ENCODE results near the gene DOK7. TPM values are rescaled to one million over a fixed set of nuclear protein-coding genes. Genes with fewer than 3 reads are reported as not detected.

The DOK7 gene
- total RNA-seq, 1 experiment from 2014 or later: not detected

- BruUV-seq (replicated peaks): no TSS peak
- Histone ChIP-seq H3K4me1 (ENCODE audit: insufficient read depth, low read length, poor library complexity, severe bottlenecking) (no peaks in the 10 kb centered on the region), H3K4me3 (ENCODE audit: low read depth, low read length, poor library complexity, severe bottlenecking) (no peak overlapping the region), H3K36me3 (ENCODE audit: insufficient read depth, low read length, poor library complexity, severe bottlenecking) (no peaks in the 10 kb centered on the region), H3K9me3 (ENCODE audit: low read depth, low read length, poor library complexity, severe bottlenecking) (no peaks in the 10 kb centered on the region), H3K27ac (ENCODE audit: low read depth, low read length, poor library complexity, severe bottlenecking) (no peak overlapping the region), H3K27me3 (replicated peaks; ENCODE audit: insufficient read depth, low read depth, low read length, poor library complexity) (no peaks in the 10 kb centered on the region)
- no peak for DNase-seq (ENCODE audit: low spot score)
- POLR2A ChIA-PET (ENCODE audit: low non-redundant PET): no interaction called here
- CTCF ChIA-PET: no interaction called here
- TF ChIP-seq EZH2 (IDR thresholded peaks at IDR 0.05; ENCODE audit: borderline replicate concordance, low read depth, low read length, poor library complexity, severe bottlenecking): no peak
- no peak for TF ChIP-seq CTCF (conservative IDR thresholded peaks at IDR 0.05; ENCODE audit: low read depth, low read length)
- intact Hi-C loops (cut with micrococcal nuclease; ENCODE audit: unreplicated experiment): no loop called here
These were observed 37.0 kb downstream of the DOK7 start for GRCh38 chr4:3500111-3500510.

GRCh38 chr4:3500634-3501101, 37.6 kb downstream of the DOK7 start:
- Histone ChIP-seq H3K9me3 (ENCODE audit: low read depth, low read length, poor library complexity, severe bottlenecking) (no peaks in the 10 kb centered on the region), H3K27ac (ENCODE audit: low read depth, low read length, poor library complexity, severe bottlenecking) (no peak overlapping the region), H3K4me1 (ENCODE audit: insufficient read depth, low read length, poor library complexity, severe bottlenecking) (no peaks in the 10 kb centered on the region), H3K36me3 (ENCODE audit: insufficient read depth, low read length, poor library complexity, severe bottlenecking) (no peaks in the 10 kb centered on the region), H3K4me3 (ENCODE audit: low read depth, low read length, poor library complexity, severe bottlenecking) (no peak overlapping the region), H3K27me3 (replicated peaks; ENCODE audit: insufficient read depth, low read depth, low read length, poor library complexity) (no peaks in the 10 kb centered on the region)
- ChIA-PET CTCF (no interaction called here), POLR2A (ENCODE audit: low non-redundant PET) (no interaction called here)
- intact Hi-C loops (cut with micrococcal nuclease; ENCODE audit: unreplicated experiment): no loop called here
- DNase-seq (ENCODE audit: low spot score): no peak
- BruUV-seq (replicated peaks): no TSS peak
- TF ChIP-seq EZH2 (IDR thresholded peaks at IDR 0.05; ENCODE audit: borderline replicate concordance, low read depth, low read length, poor library complexity, severe bottlenecking): no peak
- TF ChIP-seq CTCF (conservative IDR thresholded peaks at IDR 0.05; ENCODE audit: low read depth, low read length): no peak

- Histone ChIP-seq H3K4me1 (ENCODE audit: insufficient read depth, low read length, poor library complexity, severe bottlenecking) (no peaks in the 10 kb centered on the region), H3K4me3 (ENCODE audit: low read depth, low read length, poor library complexity, severe bottlenecking) (no peak overlapping the region), H3K36me3 (ENCODE audit: insufficient read depth, low read length, poor library complexity, severe bottlenecking) (no peaks in the 10 kb centered on the region), H3K9me3 (ENCODE audit: low read depth, low read length, poor library complexity, severe bottlenecking) (no peaks in the 10 kb centered on the region), H3K27ac (ENCODE audit: low read depth, low read length, poor library complexity, severe bottlenecking) (no peak overlapping the region), H3K27me3 (replicated peaks; ENCODE audit: insufficient read depth, low read depth, low read length, poor library complexity) (no peaks in the 10 kb centered on the region)
- CTCF ChIA-PET: no interaction called here
- POLR2A ChIA-PET (ENCODE audit: low non-redundant PET): no interaction called here
- intact Hi-C loops (cut with micrococcal nuclease; ENCODE audit: unreplicated experiment): no loop called here
- no TSS peak for BruUV-seq (replicated peaks)
- TF ChIP-seq CTCF (conservative IDR thresholded peaks at IDR 0.05; ENCODE audit: low read depth, low read length) (no peak), EZH2 (IDR thresholded peaks at IDR 0.05; ENCODE audit: borderline replicate concordance, low read depth, low read length, poor library complexity, severe bottlenecking) (no peak)
- DNase-seq (ENCODE audit: low spot score): no peak
These were observed 38.2 kb downstream of the DOK7 start for GRCh38 chr4:3501126-3501824.

Data from A673 (cell line).